Activated gamma-delta T cell treated with anti-CD3 and anti-CD28 coated beads, Interleukin-2, amount 50 U/mL, for 16 hours (primary cell): ENCODE results near the gene IFNG-AS1.

Source experiments
- DNase-seq: peaks from one replicate; pipeline ENCODE4 v3.0.0-alpha.2; 2020; ENCODE audit warnings: low read depth

The IFNG-AS1 gene

DNA sequence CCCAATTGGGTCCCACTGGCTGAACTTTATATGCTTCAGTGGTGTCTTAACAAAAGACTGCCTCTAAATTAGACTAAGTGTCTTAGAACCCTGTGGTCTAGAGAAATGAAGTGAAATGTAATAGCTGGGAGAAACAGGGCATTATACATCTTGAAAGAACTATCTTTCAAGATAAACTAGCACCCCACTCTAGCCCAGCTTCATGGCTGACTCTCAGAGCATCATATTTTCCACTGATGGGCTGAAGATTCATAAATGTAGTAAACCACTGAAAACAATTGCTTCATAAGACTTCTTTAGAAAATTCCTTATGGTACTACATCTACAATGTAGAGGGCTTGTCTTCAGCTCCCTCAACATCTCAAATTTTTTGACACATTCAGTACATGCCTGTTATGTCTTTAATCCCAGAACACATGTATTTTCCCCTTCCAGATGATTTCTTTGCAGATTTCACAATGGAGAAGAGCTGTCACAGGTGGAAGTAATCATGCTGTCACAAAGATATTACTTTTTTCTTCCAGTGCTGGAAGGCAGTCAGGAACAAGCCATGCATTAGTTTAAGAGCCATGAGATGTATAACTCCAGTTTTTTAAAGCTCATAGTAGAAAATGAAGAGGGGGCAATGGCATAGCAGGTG is 48.5 kb downstream of the IFNG-AS1 start:
- no peak for DNase-seq

DNA sequence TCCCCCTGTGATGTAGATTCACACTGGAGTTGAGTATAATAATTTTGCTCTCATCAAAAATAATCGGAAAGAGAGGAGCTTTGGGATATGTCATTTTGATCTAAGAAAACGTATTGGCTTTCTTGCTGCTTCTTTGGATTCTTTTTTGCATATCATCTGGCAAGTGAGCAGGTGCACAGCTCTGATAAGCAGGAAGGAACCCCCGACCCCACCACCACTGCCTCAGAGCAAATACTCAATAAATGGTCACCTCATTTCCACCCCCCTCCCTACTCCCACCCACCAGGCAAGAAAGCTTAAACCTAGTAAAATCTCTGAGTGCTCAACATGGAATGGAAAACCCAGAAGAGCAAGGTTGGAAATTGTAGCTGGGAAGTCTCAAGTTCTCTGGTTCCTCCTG is 49.4 kb downstream of the IFNG-AS1 start:
- no peak for DNase-seq

DNA sequence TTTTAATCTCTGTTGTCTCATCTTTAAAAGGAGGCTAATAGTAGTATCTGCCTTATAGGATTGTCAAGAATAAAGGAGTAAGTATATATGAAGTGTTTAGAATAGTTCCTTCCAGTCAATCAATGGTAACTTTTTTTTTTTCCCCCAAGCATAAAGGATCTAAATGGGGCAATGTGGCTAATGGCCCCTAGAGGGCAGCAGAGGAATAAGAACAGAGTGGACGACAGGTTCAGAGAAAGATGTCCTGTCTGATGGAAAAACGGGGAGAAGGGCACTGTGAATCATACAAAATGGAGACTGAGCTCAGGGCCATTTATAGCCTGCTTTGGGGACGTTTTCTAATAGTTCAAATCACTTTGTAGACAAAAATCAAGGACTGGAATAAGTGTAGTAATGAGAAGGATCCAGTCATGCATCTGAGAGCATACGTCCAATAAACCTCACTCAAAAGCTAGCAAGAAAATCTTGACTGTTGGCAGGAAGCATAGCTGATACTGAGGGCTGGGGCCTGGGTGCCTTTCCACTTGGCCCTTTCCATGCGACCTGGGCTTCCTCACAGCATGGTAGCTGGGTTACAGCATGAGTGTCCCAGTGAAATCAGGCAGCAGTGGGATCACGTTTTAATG is 51.3 kb downstream of the IFNG-AS1 start:
- DNase-seq = peak; percentile 44

DNA sequence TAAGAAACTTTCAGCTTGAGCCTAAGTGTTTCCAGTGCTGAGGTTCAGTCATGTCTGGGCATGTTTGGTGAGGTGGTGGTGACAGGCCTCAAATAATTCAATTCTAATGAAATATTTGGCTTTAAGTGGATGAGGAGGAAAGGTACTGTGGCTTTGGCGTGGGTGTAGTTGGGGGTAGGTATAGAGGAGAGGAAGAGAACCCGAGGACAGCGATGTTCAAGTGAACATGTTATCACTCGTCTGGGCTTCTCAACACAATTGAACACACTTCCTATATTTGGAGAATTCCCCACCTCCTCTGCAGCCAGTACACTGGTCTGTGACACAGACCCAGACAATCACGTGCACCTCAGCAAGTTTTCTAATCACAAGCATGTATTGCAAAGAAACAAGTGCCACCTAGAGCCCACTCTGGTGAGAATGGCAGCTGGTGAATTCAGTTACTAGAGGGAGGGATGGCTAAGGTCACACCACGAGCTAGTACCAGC is 53.0 kb downstream of the IFNG-AS1 start:
- DNase-seq = no peak

DNA sequence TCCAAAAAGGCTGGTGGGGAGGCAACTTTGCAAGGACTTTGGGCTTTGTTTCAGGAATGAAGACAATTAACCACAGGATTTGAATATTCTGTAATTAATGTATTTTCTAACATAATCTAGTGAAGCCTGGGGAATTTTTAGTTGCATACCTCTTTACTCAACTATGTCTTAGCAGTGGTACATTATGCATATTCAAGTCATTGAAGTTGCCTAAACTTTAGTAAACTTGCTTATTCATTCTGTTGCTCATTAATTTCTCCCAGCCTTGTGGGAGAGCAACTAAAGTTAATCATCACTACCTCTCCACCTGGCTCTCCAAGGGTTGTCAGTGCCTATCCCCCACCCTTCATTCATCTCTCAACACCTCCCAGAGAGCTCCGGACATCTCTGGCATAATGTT is 54.2 kb downstream of the IFNG-AS1 start:
- DNase-seq = no peak

DNA sequence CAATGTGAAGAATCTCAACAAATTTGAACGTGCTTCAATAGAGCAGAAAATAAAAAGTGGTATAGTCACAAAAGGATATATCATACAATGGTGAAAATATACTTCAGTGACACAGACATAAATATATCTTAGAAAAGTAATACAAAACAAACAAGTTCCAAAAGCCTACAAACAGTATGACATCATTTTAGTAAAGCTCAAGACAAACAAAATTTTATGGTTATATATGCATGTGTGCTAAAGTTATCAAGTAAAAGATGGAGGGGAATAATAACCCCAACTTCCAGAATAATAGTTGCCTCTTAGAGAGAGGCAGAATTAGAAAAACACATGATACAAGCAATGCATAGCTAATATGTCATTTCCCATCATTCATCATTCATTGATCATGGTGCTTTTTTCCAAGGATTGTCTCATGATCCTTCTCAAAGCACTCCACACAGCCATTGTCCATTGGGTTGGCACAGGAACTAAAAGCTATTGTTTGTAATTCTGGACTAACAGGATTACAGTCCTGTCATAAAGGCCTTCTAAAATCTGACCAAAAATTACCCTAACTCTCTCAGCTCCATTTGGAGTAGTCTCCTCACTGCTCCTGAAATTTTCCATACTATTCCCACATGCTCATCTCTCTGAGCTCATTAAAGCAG is 59.5 kb downstream of the IFNG-AS1 start:
- DNase-seq = no peak

DNA sequence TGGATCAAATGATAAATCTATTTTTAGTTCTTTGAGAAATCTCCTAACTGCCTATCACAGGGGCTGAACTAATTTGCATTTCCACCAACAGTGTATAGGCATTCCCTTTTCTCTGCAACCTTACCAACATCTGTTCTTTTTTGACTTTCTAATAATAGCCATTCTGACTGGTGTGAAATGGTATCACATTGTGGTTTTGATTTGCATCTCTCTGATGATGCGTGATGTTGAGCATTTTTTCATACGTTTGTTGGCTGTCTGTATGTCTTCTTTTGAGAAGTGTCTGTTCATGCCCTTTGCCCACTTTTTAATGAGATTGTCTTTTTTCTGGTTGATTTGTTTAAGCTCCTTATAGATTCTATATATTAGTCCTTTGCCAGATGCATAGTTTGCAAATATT is 67.1 kb downstream of the IFNG-AS1 start:
- no peak for DNase-seq

DNA sequence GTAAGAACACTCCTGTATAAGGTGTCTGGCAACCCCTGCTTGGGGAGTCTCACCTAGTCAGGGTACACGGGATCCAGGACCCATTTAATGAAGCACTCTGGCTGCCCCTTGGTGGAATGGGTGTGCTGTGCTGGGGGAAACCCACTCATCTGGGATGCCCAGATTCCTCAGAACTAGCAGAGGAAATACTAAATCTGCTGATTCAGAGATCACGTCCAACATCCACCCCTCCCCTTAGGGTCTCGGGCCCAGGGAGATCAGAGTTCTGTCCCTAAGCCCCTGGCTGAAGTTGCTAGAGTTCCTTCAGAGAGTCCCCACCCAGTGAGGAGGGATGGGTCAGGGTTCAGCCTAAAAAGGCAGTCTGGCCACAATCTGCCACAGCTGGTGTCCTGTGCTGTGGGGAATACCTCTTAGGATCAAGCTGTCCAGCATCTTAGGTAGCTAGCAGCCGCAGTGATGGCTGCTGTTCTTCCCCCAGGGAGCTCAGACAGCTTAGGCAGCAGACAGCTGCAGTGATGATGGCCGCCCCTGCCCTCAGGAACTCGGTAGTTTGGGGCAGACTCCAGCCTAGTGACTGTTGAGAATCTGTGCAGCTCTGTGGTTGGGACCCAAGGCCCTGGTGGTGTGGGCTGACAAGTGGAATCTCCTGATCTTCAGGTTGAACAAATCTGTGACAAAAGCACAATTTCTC is 74.8 kb downstream of the IFNG-AS1 start:
- DNase-seq = no peak

DNA sequence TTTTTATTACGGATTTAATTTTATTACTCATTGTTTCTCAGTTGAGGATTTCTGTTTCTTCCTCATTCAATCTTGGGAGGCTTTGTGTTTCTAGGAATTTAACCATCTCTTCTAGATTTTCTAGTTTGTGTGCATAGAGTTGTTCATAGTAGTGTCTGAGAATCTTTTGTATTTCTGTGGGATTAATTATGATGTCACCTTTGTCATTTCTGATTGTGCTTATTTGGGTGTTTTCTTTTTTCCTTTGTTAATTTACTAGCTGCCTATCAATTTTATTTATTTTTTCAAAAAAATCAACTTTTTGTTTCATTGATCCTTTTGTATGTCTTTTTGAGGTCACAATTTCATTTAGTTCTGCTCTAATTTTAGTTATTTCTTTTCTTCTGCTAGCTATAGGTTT is 75.9 kb downstream of the IFNG-AS1 start:
- no peak for DNase-seq

DNA sequence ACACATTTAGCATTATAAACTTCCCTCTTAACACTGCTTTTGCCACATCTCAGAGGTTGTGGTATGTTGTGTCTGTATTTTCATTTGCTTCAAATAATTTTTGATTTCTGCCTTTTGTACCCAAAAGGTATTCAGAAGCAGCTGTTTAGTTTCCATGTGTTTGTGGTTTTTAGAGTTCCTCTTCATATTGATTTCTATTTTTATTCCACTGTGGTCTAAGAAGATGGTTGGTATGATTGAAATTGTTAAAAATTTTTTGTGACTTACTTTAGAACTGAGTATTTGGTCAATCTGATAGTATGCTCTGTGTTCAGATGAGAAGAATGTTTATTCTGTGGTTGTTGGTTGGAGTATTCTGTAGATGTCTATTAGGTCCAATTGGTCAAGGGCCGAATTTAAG is 76.4 kb downstream of the IFNG-AS1 start:
- no peak for DNase-seq

DNA sequence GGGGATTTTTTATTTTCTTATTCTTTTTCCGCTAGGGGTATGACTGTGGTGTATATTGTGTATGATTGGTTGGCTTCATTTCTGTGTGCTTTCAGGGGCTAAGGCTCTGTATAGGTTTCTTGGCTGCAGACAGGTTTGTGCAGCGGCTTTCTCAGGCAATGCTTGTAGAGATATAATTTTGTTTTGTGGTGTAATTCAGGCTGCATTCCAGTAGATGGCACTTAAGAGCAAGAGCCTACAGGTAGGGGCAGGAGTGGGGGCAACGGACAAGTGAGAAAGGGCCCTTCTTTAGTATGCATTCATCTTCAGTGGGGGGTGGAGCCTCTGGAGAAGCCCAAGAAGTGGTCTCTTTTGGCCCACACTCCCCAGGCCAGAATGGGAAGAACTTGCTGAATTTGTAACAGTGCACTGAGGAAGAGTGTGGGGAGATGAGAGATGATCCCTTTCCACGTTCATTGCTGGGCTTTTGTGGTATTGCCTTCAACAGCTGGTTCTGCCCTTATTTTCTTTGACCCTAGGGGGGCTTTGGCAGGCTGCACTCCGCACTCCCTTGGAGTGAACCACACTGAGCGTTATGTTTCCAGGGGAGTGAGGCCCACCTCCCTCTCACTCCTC is 78.6 kb downstream of the IFNG-AS1 start:
- DNase-seq = no peak

DNA sequence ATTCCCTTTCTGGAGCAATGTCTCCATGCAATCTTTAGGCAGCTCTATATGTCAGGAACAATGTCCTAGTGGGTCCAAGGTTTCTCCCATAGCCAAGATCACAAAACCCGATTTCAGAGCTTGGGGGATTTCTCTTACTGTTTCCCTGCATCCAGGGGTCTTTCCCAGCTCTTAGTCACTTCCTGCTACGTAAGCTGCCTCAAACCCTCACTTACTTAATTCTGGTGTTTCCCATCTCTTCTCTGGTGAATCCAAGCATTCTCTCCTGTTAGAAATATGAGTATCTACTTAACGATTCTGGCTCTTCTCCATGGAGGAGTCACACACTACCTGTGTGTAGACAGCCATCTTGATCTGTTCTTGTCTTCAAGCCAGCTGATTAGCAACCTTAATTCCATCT is 80.0 kb downstream of the IFNG-AS1 start:
- DNase-seq = no peak
